GM21447 (cell line): ENCODE measurements around the gene SYP.
"Not testable (repeated sequence)": the region's sequence is repeated elsewhere in the genome, so short reads cannot be mapped to it uniquely, and the experiment has no call there.

Source experiments
- ATAC-seq: cut with Tn5 transposase; IDR thresholded peaks from one replicate; pipeline ENCODE4 v1.9.1; 2021; ENCODE audit not compliant: unreplicated experiment

Gene SYP

GRCh38 chrX:49143154-49143553 is 56.8 kb downstream of the SYP start:
- ATAC-seq: not testable (repeated sequence)

- not testable (repeated sequence) for ATAC-seq
These were observed 57.7 kb downstream of the SYP start for GRCh38 chrX:49142264-49142663.

- no peak for ATAC-seq
These were observed 60.3 kb downstream of the SYP start for GRCh38 chrX:49139713-49140112.
